Measurements from ENCODE around the gene CYTH1.

GRCh38 chr17:78790552-78790951 is 8.5 kb upstream of the CYTH1 start:
- TF ChIP-seq POLR2AphosphoS5 (IDR thresholded peaks at IDR 0.05; ENCODE audit: low read depth, low read length) (no peak), TAF1 (IDR thresholded peaks at IDR 0.05; ENCODE audit: borderline replicate concordance, low read depth, low read length) (no peak), CTCF (IDR thresholded peaks at IDR 0.05) (no peak), SIN3A (IDR thresholded peaks at IDR 0.05; ENCODE audit: borderline replicate concordance, low read depth, low read length) (no peak), IRF3 (IDR thresholded peaks at IDR 0.05; ENCODE audit: low read depth, low read length) (no peak), RCOR1 (IDR thresholded peaks at IDR 0.05; ENCODE audit: low read length) (no peak), CHD2 (IDR thresholded peaks at IDR 0.05; ENCODE audit: low read length, partially characterized antibody) (no peak), FOXM1 (IDR thresholded peaks at IDR 0.05; ENCODE audit: low read depth) (no peak), RAD21 (IDR thresholded peaks at IDR 0.05; ENCODE audit: low read length) (no peak), YY1 (IDR thresholded peaks at IDR 0.05; ENCODE audit: low read depth) (no peak), GABPA (IDR thresholded peaks at IDR 0.05; ENCODE audit: low read depth) (no peak)
- TF ChIP-seq, protein P1, sequence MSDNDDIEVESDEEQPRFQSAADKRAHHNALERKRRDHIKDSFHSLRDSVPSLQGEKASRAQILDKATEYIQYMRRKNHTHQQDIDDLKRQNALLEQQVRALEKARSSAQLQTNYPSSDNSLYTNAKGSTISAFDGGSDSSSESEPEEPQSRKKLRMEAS (IDR thresholded peaks at IDR 0.05; ENCODE audit: low read depth), result no peak
